ENCODE results near the gene SPATA3.

The SPATA3 gene

GRCh38 chr2:231007286-231008098, 11.6 kb downstream of the SPATA3 start:
- Histone ChIP-seq H4K20me1 (ENCODE audit: low read depth, low read length) (no peaks in the 10 kb centered on the region), H3K9me3 (ENCODE audit: insufficient read depth, low read length) (no peaks in the 10 kb centered on the region), H3F3A (ENCODE audit: insufficient read depth) (no peaks in the 10 kb centered on the region), H3K4me2 (ENCODE audit: low read depth, low read length, poor library complexity, severe bottlenecking) (no peak overlapping the region), H3K36me3 (ENCODE audit: low read length) (no peaks in the 10 kb centered on the region), H3K27me3 (ENCODE audit: low read length) (no peaks in the 10 kb centered on the region), H3K4me3 (ENCODE audit: insufficient read depth, low read length, poor library complexity, severe bottlenecking) (no peak overlapping the region), H3K9me2 (replicated peaks; ENCODE audit: insufficient read depth, low read length) (no peaks in the 10 kb centered on the region), H3K79me2 (ENCODE audit: insufficient read depth, low read length) (no peaks in the 10 kb centered on the region), H2AFZ (ENCODE audit: low read depth, low read length, severe bottlenecking) (no peak overlapping the region), H3K9ac (ENCODE audit: low read length) (no peak overlapping the region), H3K27ac (ENCODE audit: low read depth, low read length) (no peak overlapping the region)
- TF ChIP-seq CTCF (IDR thresholded peaks at IDR 0.05; ENCODE audit: insufficient read depth, low read length, poor library complexity, severe bottlenecking) (no peak), EZH2phosphoT487 (conservative IDR thresholded peaks at IDR 0.05; ENCODE audit: low read length) (no peak)

DNA sequence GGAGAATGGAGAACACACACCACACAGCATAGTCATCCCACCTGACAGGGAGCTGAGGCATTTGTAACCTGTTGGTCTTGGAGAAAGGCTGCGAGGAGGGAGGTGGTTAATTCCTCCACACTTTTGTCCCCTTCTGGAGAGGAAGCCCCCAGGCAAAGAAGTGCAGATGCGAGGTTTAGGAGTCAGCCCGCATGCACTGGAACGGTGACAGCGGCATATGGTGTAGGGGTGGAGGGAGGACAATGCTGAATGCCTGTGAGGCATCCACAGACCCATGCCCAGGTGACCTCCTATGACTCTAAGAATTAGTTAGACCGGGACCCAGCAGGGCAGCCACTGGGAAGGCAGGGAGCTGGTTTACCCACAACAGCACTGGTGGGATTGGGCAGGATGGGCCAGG, 12.2 kb downstream of the SPATA3 start:
- H3K79me2 ChIP-seq (ENCODE audit: insufficient read depth, low read length): no peaks in the 10 kb centered on the region
- no peak overlapping the region for H2AFZ ChIP-seq (ENCODE audit: low read depth, low read length, severe bottlenecking)
- no peaks in the 10 kb centered on the region for H3K27me3 ChIP-seq (ENCODE audit: low read length)
- no peaks in the 10 kb centered on the region for H3K36me3 ChIP-seq (ENCODE audit: low read length)
- H3K9me3 ChIP-seq (ENCODE audit: insufficient read depth, low read length): no peaks in the 10 kb centered on the region
- no peaks in the 10 kb centered on the region for H3K9me2 ChIP-seq (replicated peaks; ENCODE audit: insufficient read depth, low read length)
- no peak overlapping the region for H3K4me2 ChIP-seq (ENCODE audit: low read depth, low read length, poor library complexity, severe bottlenecking)
- no peak overlapping the region for H3K27ac ChIP-seq (ENCODE audit: low read depth, low read length)
- no peak overlapping the region for H3K4me3 ChIP-seq (ENCODE audit: insufficient read depth, low read length, poor library complexity, severe bottlenecking)
- H4K20me1 ChIP-seq (ENCODE audit: low read depth, low read length): no peaks in the 10 kb centered on the region
- TF ChIP-seq CTCF (IDR thresholded peaks at IDR 0.05; ENCODE audit: insufficient read depth, low read length, poor library complexity, severe bottlenecking): no peak
- no peak for TF ChIP-seq EZH2phosphoT487 (conservative IDR thresholded peaks at IDR 0.05; ENCODE audit: low read length)
- H3K9ac ChIP-seq (ENCODE audit: low read length): no peak overlapping the region
- no peaks in the 10 kb centered on the region for H3F3A ChIP-seq (ENCODE audit: insufficient read depth)

DNA sequence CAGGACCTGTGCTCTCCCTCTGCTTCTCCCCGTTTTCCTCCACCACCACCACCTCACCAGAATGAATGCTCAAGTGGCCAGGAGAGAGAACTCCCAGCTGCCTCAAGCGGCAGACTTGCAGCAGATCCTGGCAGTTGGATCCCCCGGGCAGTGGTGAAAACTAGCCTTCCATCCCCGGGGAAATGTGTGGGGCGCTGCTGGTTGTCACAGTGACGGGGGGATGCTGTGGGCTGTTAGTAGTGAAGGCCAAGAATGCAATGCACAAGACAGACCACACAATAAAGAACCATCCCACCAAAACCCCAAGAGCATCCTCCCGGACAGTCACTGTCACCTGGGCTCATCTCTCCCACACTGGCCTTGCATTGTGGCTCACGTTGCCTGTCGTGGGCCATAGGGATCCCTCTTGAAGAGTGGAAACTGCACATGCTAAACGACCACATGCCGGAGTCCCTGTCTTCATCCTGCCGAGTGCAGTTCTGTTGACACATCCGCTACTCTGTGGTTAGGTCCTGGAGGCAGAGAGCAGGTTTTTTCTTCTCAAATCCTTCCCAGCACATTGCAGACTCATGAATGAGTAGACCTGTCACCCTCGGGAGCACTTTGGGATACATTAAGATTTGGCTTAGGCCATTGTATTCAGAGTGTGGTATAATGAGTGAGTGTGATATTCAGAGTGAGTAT, 13.5 kb downstream of the SPATA3 start:
- no peak for TF ChIP-seq EZH2phosphoT487 (conservative IDR thresholded peaks at IDR 0.05; ENCODE audit: low read length)
- no peaks in the 10 kb centered on the region for H3F3A ChIP-seq (ENCODE audit: insufficient read depth)
- H3K36me3 ChIP-seq (ENCODE audit: low read length): no peaks in the 10 kb centered on the region

More for the DNA sequence above, 13.5 kb downstream of the SPATA3 start:
- H2AFZ ChIP-seq (ENCODE audit: low read depth, low read length, severe bottlenecking): no peak overlapping the region
- no peak overlapping the region for H3K9ac ChIP-seq (ENCODE audit: low read length)
- H3K4me2 ChIP-seq (ENCODE audit: low read depth, low read length, poor library complexity, severe bottlenecking): no peak overlapping the region
- H3K27me3 ChIP-seq (ENCODE audit: low read length): no peaks in the 10 kb centered on the region
- no peaks in the 10 kb centered on the region for H4K20me1 ChIP-seq (ENCODE audit: low read depth, low read length)
- no peak overlapping the region for H3K4me3 ChIP-seq (ENCODE audit: insufficient read depth, low read length, poor library complexity, severe bottlenecking)
- no peaks in the 10 kb centered on the region for H3K9me3 ChIP-seq (ENCODE audit: insufficient read depth, low read length)
- no peaks in the 10 kb centered on the region for H3K9me2 ChIP-seq (replicated peaks; ENCODE audit: insufficient read depth, low read length)
- no peaks in the 10 kb centered on the region for H3K79me2 ChIP-seq (ENCODE audit: insufficient read depth, low read length)
- no peak overlapping the region for H3K27ac ChIP-seq (ENCODE audit: low read depth, low read length)

All from SU-DHL-6 (cell line).